SK-N-MC (cell line): ENCODE measurements around the gene FHIT.
"Not testable (repeated sequence)": the region's sequence is repeated elsewhere in the genome, so short reads cannot be mapped to it uniquely, and the experiment has no call there.

Experiments used
- DNase-seq: peaks from one replicate; pipeline ENCODE4 v3.0.0-alpha.2; 2011; ENCODE audit warnings: low read depth, low spot score
- H3K27ac ChIP-seq: fragments of 200-600 bp; sonication (generic); 2 replicates; pipeline ENCODE4 v1.5.1; 2016; ENCODE audit warnings: mixed run types
- H3K36me3 ChIP-seq: fragments of 200-600 bp; sonication (generic); 2 replicates; pipeline ENCODE4 v1.6.1; 2017; ENCODE audit warnings: antibody characterized with exemption, low read length, mixed read lengths; ENCODE audit not compliant: insufficient read depth
- H3K4me3 ChIP-seq: fragments of 200-600 bp; sonication (generic); 2 replicates; pipeline ENCODE4 v1.5.1; 2016
- H3K9ac ChIP-seq: fragments of 200-600 bp; sonication (generic); 2 replicates; pipeline ENCODE4 v1.8.0; 2017; ENCODE audit warnings: mixed run types, mixed read lengths; ENCODE audit not compliant: insufficient read length
- H3K9me3 ChIP-seq: fragments of 200-600 bp; sonication (generic); 2 replicates; pipeline ENCODE4 v1.6.1; 2017; ENCODE audit warnings: low read depth, mild to moderate bottlenecking, antibody characterized with exemption, low read length, moderate library complexity, mixed read lengths
- EZH2 ChIP-seq: fragments of 200-600 bp; sonication (generic); IDR thresholded peaks from one replicate; pipeline ENCODE4 v1.6.1; 2017; ENCODE audit warnings: antibody characterized with exemption
- FOXP2 ChIP-seq: optimal IDR thresholded peaks from 2 replicates; pipeline ENCODE3; 2011; ENCODE audit warnings: mild to moderate bottlenecking, moderate library complexity; ENCODE audit not compliant: insufficient read depth; ENCODE audit errors: extremely low read length, control extremely low read depth
- POLR2AphosphoS5 ChIP-seq: IDR thresholded peaks from 2 replicates; pipeline ENCODE4 v1.6.1; 2012; ENCODE audit warnings: mild to moderate bottlenecking, low read depth, low read length, borderline replicate concordance

Gene FHIT

DNA sequence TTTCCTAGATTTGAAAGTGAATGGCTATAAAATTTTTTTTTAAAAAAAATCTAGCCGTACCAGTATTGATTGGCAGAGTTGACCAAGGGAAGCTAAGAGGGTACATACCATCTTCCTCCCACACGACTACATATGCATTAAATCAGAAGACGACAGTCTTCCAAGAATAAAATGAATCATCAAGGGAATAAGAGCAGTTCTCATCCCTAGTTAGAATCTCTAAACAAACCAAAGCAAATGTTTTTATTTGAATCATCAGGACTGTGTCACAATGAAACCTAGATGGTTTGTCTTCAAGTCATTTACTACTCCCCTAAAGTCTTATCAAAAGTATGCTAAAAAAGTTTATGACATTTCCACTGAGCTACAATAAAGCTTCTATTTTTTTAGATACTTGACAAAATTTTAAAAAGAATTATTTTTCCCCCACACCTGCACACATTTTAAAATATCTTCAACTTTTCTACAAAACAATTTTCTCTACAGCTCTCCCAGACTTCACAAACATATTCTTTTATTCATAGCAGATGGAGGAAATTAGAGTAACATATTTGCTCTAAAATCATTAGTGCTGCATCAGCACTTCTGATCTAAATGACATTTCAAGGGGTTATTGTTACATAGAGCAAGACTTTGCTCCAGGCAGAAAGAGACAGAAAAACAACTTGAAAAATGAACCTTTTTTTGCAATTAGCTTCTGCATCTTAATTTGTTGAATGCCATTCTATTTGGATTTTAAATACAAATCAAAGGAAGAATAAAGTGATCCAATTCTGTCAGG lies 547.1 kb downstream of the FHIT start:
- H3K4me3 ChIP-seq, result peak overlapping the region; percentile 38; the same call in 1 of the 2 replicates
- no peak for DNase-seq
- no peak for TF ChIP-seq FOXP2
- no peak for TF ChIP-seq EZH2
- TF ChIP-seq POLR2AphosphoS5, result no peak
- H3K9me3 ChIP-seq, result no peaks in the 10 kb centered on the region
- H3K9ac ChIP-seq, result no peak overlapping the region
- no peaks in the 10 kb centered on the region for H3K36me3 ChIP-seq
- H3K27ac ChIP-seq, result peak overlapping the region; percentile 5; the same call in 1 of the 2 replicates

DNA sequence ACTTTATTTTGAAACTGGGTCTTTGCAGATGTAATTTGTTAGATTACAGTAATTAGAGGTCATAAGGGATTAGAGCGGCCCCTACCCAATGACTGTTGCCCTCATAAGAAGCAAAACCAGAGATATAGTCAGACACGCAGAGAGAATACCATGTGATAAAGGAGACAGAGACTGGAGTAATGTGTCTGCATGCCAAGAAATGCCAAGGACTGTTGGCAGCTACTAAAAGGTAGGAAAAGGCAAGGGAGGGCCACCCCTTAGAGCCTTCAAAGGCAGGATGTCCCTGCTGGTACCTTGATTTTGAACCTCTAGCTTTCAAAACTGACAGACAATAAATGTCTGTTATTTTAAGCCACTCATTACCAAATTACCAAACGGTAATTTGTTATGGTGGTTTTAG lies 548.2 kb downstream of the FHIT start:
- no peak overlapping the region for H3K4me3 ChIP-seq
- TF ChIP-seq EZH2 (no peak), POLR2AphosphoS5 (no peak), FOXP2 (no peak)
- DNase-seq, result no peak

DNA sequence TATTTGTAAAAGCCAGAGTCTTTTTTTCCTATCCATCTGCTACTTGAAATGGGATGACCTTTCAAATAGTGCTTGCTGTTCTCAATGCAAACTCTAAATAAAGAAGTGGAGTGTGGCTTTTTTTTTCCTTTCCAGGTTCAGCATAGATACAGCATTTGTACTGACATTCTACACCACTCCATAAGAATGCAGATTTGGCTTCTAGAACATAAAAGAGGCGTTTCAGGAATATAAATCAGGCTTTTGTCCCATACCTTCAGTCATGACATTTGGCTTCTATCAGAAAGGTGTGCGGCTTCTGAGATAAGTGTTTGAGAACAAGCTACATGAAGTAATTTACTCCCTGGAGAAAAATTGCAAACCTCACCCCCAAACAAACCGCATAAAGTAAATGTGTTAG lies 553.1 kb downstream of the FHIT start:
- Histone ChIP-seq H3K36me3 (no peaks in the 10 kb centered on the region), H3K9me3 (no peaks in the 10 kb centered on the region), H3K9ac (no peak overlapping the region), H3K4me3 (no peak overlapping the region), H3K27ac (no peak overlapping the region)
- no peak for TF ChIP-seq FOXP2
- TF ChIP-seq POLR2AphosphoS5, result no peak
- TF ChIP-seq EZH2, result no peak
- DNase-seq, result no peak

More for the DNA sequence above, 548.2 kb downstream of the FHIT start:
- Histone ChIP-seq H3K27ac (no peak overlapping the region), H3K36me3 (no peaks in the 10 kb centered on the region), H3K9ac (no peak overlapping the region), H3K9me3 (no peaks in the 10 kb centered on the region)

DNA sequence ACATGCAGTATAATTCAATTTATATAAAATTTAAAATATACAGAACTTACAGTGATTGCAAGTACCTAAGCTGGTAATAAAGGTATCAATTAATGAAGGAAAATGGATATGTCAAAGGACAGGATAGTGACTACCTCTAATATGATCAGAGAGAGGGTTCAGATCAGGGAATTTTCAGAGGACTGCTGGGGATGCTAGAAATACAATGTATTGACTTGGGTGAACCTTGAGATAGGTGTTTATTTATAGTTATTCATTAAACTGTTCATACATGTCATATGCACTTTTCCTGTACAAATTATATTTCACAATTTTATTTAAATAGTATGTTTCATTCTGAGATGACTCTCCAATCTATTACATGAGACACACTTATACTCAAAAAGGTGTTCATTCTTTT lies 554.1 kb downstream of the FHIT start:
- Histone ChIP-seq H3K27ac (no peak overlapping the region), H3K9ac (no peak overlapping the region), H3K4me3 (no peak overlapping the region), H3K36me3 (no peaks in the 10 kb centered on the region), H3K9me3 (no peaks in the 10 kb centered on the region)
- no peak for DNase-seq
- TF ChIP-seq FOXP2, result no peak
- no peak for TF ChIP-seq EZH2
- no peak for TF ChIP-seq POLR2AphosphoS5

DNA sequence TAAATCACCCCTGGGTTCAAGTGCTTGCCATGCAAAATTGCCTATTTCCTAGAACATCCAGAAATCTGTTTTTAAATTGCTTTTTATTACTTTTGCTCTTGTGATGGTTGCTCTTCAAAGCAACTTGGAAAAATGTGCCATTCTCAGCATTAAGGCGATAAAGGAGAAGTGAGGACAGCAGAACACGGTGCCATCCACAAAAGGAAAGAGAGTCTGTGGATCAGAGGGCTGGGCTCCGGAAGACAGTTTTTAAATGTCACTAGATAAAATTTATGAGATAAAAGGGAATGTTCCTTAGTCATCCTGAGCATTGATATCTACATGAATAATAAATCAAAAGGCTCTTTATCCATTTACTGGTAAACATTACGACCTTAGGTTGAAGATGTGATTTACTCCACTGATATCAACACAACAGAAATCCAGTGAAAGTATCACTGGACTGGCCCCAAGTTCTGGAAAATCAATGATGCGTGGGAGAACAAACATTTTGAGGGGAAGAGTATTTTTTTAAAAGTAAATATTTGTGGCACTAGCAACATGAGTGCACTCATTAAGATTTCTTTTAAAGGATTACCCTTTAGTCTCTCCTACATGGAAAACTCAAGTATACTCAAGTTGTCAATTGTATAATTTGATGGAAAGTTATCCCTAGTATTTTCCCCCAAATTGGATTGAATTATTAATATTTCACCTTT lies 554.7 kb downstream of the FHIT start:
- no peaks in the 10 kb centered on the region for H3K9me3 ChIP-seq
- no peak for TF ChIP-seq FOXP2
- TF ChIP-seq POLR2AphosphoS5, result no peak
- no peak for TF ChIP-seq EZH2
- no peaks in the 10 kb centered on the region for H3K36me3 ChIP-seq
- no peak overlapping the region for H3K9ac ChIP-seq
- DNase-seq, result peak; percentile 24
- peak overlapping the region; percentile 83; the same call in 1 of the 2 replicates for H3K27ac ChIP-seq
- peak overlapping the region; percentile 66 for H3K4me3 ChIP-seq

DNA sequence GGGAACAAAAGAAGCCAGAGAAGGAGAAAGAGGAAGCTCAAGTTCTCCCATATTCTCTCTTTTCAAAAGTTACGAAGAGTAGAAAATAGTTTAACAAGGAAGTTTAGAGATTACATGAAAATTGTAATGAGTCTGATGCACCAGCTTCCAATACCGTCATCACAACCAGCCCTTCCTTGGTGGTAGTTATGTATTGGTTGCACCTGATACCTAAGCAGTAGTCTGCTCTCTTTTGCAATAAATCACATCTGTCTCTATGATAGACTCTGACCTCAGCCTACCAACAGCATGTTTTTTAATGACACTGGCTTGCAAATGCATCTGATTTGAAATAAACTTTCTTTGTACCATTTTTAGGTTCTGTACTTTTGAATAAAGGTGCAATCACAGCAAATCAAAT lies 575.8 kb downstream of the FHIT start:
- H3K9ac ChIP-seq, result no peak overlapping the region
- no peak for DNase-seq
- TF ChIP-seq EZH2 (no peak), POLR2AphosphoS5 (no peak), FOXP2 (no peak)
- H3K27ac ChIP-seq, result no peak overlapping the region
- H3K36me3 ChIP-seq, result no peaks in the 10 kb centered on the region
- H3K9me3 ChIP-seq, result no peaks in the 10 kb centered on the region
- H3K4me3 ChIP-seq, result no peak overlapping the region

DNA sequence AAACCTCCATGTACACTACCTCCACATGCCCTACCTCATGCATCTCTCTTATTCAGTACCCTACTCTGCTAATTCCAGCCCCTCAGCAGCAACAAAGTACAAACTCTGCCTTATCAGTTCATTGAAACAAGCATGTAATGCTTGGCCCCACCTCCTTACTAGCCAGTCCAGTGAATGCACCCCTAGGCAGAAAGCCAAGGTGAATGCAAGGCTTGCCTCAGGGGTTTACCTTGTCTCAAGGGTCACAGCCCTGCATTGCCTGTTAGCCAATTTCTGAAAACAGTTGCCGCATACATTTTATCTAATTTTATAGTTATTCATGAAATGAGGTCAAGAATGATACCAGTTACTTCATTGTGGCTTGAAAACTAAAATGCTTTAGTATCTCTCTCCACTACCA lies 576.4 kb downstream of the FHIT start:
- no peak overlapping the region for H3K9ac ChIP-seq
- no peak overlapping the region for H3K27ac ChIP-seq
- no peak for TF ChIP-seq FOXP2
- TF ChIP-seq POLR2AphosphoS5, result no peak
- no peak for TF ChIP-seq EZH2
- H3K36me3 ChIP-seq, result no peaks in the 10 kb centered on the region
- no peaks in the 10 kb centered on the region for H3K9me3 ChIP-seq
- no peak overlapping the region for H3K4me3 ChIP-seq
- DNase-seq, result no peak

DNA sequence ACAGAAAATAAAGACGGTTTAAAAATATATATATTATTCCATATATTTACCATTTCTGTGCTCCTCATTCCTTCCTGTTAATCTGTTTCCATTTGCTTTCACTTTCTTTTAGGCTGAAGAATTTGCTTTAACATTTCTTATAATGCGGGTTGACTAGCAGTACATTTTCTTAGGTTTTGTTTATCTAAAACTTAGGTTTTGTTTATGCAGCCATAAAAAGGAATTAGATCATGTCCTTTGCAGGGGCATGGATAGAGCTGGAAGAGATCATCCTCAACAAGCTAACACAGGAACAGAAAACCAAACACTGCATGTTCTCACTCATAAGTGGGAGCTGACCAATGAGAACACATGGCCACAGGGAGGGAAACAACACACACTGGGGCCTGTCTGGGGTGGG lies 578.1 kb downstream of the FHIT start:
- Histone ChIP-seq H3K27ac (no peak overlapping the region), H3K9me3 (no peaks in the 10 kb centered on the region), H3K9ac (no peak overlapping the region), H3K36me3 (no peaks in the 10 kb centered on the region), H3K4me3 (no peak overlapping the region)
- DNase-seq, result no peak
- TF ChIP-seq EZH2, result no peak
- TF ChIP-seq FOXP2, result no peak
- no peak for TF ChIP-seq POLR2AphosphoS5

GRCh38 chr3:60672337-60672736 lies 578.9 kb downstream of the FHIT start:
- H3K9ac ChIP-seq, H3K4me3 ChIP-seq, H3K27ac ChIP-seq, DNase-seq, H3K9me3 ChIP-seq, H3K36me3 ChIP-seq: not testable (repeated sequence)
